ENCODE results near the gene TYW1B.
"Not testable (repeated sequence)": the region's sequence is repeated elsewhere in the genome, so short reads cannot be mapped to it uniquely, and the experiment has no call there.

The TYW1B gene

GRCh38 chr7:72816370-72817157, 11.4 kb downstream of the TYW1B start:
- in situ Hi-C loops (cut with HindIII; ENCODE audit: low sequenced_read_pairs) = not testable (repeated sequence)

- in situ Hi-C loops (cut with HindIII; ENCODE audit: low sequenced_read_pairs) = not testable (repeated sequence)
Measured at GRCh38 chr7:72810437-72810836, 17.6 kb downstream of the TYW1B start.

- in situ Hi-C loops (cut with HindIII; ENCODE audit: low sequenced_read_pairs) = not testable (repeated sequence)
Measured at GRCh38 chr7:72808511-72808910, 19.5 kb downstream of the TYW1B start.

GRCh38 chr7:72806851-72807250, 21.1 kb downstream of the TYW1B start:
- in situ Hi-C loops (cut with HindIII; ENCODE audit: low sequenced_read_pairs) = not testable (repeated sequence)

GRCh38 chr7:72805526-72806494, 22.2 kb downstream of the TYW1B start:
- in situ Hi-C loops (cut with HindIII; ENCODE audit: low sequenced_read_pairs) = no loop called here

- in situ Hi-C loops (cut with HindIII; ENCODE audit: low sequenced_read_pairs) = not testable (repeated sequence)
Measured at GRCh38 chr7:72803778-72804177, 24.2 kb downstream of the TYW1B start.

- in situ Hi-C loops (cut with HindIII; ENCODE audit: low sequenced_read_pairs) = not testable (repeated sequence)
Measured at GRCh38 chr7:72801564-72801963, 26.4 kb downstream of the TYW1B start.

GRCh38 chr7:72795401-72795800, 32.6 kb downstream of the TYW1B start:
- in situ Hi-C loops (cut with HindIII; ENCODE audit: low sequenced_read_pairs) = not testable (repeated sequence)

GRCh38 chr7:72793791-72794190, 34.2 kb downstream of the TYW1B start:
- in situ Hi-C loops (cut with HindIII; ENCODE audit: low sequenced_read_pairs) = no loop called here

- in situ Hi-C loops (cut with HindIII; ENCODE audit: low sequenced_read_pairs) = not testable (repeated sequence)
Measured at GRCh38 chr7:72790698-72791060, 37.3 kb downstream of the TYW1B start.

- in situ Hi-C loops (cut with HindIII; ENCODE audit: low sequenced_read_pairs) = not testable (repeated sequence)
Measured at GRCh38 chr7:72790048-72790697, 37.8 kb downstream of the TYW1B start.

GRCh38 chr7:72785166-72785955, 42.6 kb downstream of the TYW1B start:
- in situ Hi-C loops (cut with HindIII; ENCODE audit: low sequenced_read_pairs) = no loop called here

- in situ Hi-C loops (cut with HindIII; ENCODE audit: low sequenced_read_pairs) = not testable (repeated sequence)
Measured at GRCh38 chr7:72783601-72784370, 44.2 kb downstream of the TYW1B start.

GRCh38 chr7:72781631-72782030, 46.4 kb downstream of the TYW1B start:
- in situ Hi-C loops (cut with HindIII; ENCODE audit: low sequenced_read_pairs) = no loop called here

- in situ Hi-C loops (cut with HindIII; ENCODE audit: low sequenced_read_pairs) = no loop called here
Measured at GRCh38 chr7:72781161-72781560, 46.8 kb downstream of the TYW1B start.

GRCh38 chr7:72780289-72780894, 47.6 kb downstream of the TYW1B start:
- in situ Hi-C loops (cut with HindIII; ENCODE audit: low sequenced_read_pairs) = not testable (repeated sequence)

GRCh38 chr7:72777167-72777566, 50.8 kb downstream of the TYW1B start:
- in situ Hi-C loops (cut with HindIII; ENCODE audit: low sequenced_read_pairs) = not testable (repeated sequence)

GRCh38 chr7:72772627-72773026, 55.4 kb downstream of the TYW1B start:
- in situ Hi-C loops (cut with HindIII; ENCODE audit: low sequenced_read_pairs) = not testable (repeated sequence)

- in situ Hi-C loops (cut with HindIII; ENCODE audit: low sequenced_read_pairs) = not testable (repeated sequence)
Measured at GRCh38 chr7:72766994-72767393, 61.0 kb downstream of the TYW1B start.

Measured in DLD1 (cell line).